AG09319 (cell line): ENCODE measurements around the gene CHD1.

ENCODE experiments used
- DNase-seq: peaks from one replicate; pipeline ENCODE4 v3.0.0-alpha.2; 2010; ENCODE audit warnings: low read depth; ENCODE audit errors: extremely low read depth
- TF ChIP-seq, protein P1 (sequence below): IDR thresholded peaks from 2 replicates; pipeline ENCODE4 v1.5.1; 2011; ENCODE audit warnings: low read depth, mild to moderate bottlenecking, inconsistent platforms, low read length, moderate library complexity

The CHD1 gene

DNA sequence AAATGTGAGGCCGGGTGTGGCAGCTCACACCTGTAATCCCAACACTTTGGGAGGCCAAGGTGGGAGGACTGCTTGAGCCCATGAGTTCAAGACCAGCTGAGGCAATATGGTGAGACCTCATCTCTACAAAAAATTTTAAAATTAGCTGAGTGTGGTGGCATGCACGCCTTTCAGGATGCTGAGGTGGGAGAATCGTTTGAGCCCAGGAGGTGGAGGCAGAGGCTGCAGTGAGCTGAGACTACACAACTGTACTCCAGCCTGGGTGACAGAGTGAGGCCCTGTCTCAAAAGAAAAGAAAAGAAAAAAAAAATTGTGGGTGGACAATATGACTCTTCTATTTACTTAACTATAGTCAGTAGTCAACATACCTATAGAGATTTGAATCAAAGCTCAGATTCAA is 4.8 kb downstream of the CHD1 start:
- DNase-seq: no peak
- TF ChIP-seq, protein P1, sequence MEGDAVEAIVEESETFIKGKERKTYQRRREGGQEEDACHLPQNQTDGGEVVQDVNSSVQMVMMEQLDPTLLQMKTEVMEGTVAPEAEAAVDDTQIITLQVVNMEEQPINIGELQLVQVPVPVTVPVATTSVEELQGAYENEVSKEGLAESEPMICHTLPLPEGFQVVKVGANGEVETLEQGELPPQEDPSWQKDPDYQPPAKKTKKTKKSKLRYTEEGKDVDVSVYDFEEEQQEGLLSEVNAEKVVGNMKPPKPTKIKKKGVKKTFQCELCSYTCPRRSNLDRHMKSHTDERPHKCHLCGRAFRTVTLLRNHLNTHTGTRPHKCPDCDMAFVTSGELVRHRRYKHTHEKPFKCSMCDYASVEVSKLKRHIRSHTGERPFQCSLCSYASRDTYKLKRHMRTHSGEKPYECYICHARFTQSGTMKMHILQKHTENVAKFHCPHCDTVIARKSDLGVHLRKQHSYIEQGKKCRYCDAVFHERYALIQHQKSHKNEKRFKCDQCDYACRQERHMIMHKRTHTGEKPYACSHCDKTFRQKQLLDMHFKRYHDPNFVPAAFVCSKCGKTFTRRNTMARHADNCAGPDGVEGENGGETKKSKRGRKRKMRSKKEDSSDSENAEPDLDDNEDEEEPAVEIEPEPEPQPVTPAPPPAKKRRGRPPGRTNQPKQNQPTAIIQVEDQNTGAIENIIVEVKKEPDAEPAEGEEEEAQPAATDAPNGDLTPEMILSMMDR: no peak

DNA sequence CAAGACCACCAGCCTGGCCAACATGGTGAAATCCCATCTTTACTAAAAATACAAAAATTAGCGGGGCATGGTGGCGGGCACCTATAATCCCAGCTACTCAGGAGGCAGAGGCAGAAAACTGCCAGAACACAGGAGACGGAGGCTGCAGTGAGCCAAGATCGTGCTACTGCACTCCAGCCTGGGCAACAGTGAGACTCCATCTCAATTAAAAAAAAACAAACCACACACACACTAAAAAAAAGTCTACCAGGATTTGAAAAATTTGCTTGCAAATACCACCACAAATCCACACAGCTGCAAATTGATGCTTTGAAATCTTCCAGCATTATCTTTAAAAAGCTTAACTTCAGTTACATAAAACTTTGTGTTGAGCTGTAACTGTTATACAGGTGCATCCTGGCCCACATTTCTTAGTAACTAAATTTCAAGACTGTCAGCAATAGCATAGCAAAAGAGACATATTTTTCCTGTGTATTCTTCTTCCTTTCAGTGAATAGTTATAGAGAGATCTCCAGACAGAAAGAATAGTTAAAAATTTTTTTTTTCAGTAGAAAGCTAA is 6.8 kb downstream of the CHD1 start:
- DNase-seq: no peak
- TF ChIP-seq, protein P1: no peak

DNA sequence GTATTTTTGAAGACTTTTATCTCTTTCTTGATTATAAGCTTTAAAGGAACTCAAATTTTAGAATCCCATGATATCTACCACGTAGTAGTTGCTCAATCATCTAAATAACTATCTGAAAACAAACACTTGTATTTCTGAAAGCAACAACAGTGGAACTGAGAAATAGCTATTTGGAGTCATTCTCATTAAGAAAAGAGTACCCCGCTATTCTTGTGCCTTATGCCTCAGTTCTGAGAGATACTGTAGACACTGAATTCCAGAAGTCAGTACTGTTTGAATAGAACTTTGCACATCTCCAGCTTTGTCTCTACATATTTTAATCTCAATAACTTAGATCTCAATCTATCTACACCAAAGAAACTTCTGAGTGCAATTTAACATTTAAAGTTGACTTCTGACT is 11.4 kb downstream of the CHD1 start:
- DNase-seq: no peak
- TF ChIP-seq, protein P1: no peak

DNA sequence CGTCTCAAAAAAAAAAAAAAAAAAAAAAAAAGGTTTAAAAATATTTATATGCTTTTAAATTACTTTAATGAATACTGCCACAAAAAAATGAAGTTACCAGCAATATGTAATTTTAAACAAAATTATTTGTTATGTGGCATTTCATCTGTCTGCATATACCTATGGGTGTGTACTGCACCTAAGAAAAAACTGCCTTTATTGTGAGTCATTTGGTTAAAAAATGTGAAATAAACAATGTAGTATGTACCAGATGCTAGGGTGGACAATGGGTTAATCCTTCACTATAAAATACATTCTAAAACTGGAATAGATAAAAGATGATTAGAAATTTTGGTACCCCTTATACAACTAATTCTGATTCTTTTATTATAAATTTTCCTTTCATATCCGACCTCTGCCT is 12.3 kb downstream of the CHD1 start:
- DNase-seq: no peak
- TF ChIP-seq, protein P1: no peak

DNA sequence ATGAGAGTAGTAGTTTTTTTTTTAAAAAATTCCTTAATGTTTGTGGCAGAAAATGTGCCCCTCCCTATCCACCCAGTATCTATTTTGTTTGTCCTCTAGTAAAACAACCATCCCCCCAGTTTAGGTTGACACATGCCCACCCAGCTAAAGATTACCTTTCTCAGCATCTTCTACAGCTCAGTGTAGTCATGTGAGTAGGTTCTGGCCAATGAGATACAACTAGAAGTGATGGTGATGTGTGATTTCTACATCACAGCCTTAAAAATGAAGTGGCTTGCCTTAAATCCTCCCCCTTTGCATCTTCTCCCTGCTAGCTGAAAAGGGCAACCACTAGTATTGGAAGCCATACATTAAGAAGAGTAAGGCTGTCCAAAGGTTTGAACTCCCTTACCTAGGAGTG is 14.9 kb downstream of the CHD1 start:
- DNase-seq: no peak

DNA sequence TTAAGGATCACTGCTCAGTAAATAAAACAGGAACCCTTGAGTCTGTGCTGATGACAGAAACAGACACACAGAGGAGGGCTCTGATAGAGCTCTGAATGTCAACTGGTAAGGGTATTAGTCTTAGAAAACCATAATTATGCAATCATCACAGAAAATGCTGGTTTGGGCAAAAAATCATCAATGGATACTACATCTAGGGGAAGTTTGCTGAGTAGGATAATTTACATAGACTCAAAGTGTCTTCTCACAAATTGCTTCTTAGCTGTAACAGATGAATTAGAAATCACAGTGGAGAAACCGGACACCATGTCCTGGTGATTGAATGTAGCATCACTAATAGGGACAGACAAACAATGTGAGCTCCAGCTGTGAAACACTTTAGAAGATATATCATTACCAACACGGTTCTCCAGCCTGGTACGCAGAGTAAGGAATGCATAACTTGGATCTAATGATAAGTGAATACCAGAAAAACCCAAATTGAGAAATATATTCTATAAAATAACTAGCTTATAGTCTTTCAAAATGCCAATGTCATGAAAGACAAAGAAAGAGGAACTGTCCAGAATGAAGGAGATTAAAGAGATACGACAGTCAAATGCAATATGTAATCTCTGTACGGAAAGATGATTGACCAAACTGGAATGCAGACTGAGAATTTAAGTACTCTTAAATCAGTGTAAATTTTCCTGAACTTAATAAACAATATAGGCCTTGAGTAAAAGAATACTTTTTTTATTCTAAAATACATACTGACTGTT is 17.3 kb downstream of the CHD1 start:
- TF ChIP-seq, protein P1: no peak
- DNase-seq: no peak

More for the DNA sequence above, 14.9 kb downstream of the CHD1 start:
- TF ChIP-seq, protein P1: no peak

DNA sequence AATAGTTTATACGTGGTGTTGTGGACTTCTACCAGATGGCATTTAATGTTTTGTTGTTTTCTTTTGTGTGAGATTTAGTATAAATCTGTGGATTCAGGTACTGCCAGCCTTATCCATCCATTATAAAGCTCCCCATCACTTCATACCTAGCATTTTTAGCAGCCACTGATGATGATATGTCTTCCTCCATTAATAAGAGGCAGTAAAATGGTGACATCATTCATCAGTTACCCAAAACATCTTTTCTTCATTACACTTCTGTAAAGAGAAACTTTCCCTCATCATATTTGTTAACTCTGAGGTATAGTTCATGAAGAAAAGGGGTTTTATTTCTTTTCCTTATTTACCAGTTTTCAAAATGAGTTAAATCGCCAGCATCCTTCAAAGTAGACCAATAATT is 19.4 kb downstream of the CHD1 start:
- no peak for DNase-seq
- TF ChIP-seq, protein P1: no peak
